Lung microvascular endothelial cell (primary cell): ENCODE results near the gene FAM114A1. TPM values are rescaled to one million over a fixed set of nuclear protein-coding genes. Genes with fewer than 3 reads are reported as not detected.

ENCODE experiments used
- DNase-seq, 2 donors: peaks; one replicate each; pipeline versions ENCODE4 v3.0.0 to v3.0.0-alpha.2; 2010; ENCODE audit warnings: low read depth in 2 of 2
- total RNA-seq: library from RNA; depleted of rRNA; stranded (reverse); fragments of >200 nt; gene quantifications from 2 replicates; pipeline ENCODE4 v1.2.1, GENCODE V29; 2014

FAM114A1 gene
- total RNA-seq, 1 donor from 2014 or later = 70.8 TPM

DNA sequence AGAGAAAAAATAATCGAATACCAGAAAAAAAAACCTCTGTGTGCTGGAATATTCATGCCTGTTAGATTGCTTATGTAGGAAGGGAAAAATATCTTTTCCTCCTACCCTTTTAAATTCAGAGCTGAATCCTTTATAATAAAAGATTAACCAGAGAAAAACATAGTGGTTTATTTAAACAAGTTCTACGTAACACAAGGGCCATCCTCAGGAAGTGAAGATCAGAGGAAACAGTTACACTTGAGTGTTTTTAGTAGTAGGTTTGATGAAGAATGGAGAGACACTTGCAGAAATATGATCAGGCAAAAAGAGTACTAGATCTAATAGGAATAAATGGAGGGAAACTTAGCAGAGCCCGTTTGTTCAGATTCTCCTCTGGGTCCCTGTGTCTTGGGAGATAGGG, 98.3 kb downstream of the FAM114A1 start:
- DNase-seq = peak in 1 of 2 donors; percentile 20

DNA sequence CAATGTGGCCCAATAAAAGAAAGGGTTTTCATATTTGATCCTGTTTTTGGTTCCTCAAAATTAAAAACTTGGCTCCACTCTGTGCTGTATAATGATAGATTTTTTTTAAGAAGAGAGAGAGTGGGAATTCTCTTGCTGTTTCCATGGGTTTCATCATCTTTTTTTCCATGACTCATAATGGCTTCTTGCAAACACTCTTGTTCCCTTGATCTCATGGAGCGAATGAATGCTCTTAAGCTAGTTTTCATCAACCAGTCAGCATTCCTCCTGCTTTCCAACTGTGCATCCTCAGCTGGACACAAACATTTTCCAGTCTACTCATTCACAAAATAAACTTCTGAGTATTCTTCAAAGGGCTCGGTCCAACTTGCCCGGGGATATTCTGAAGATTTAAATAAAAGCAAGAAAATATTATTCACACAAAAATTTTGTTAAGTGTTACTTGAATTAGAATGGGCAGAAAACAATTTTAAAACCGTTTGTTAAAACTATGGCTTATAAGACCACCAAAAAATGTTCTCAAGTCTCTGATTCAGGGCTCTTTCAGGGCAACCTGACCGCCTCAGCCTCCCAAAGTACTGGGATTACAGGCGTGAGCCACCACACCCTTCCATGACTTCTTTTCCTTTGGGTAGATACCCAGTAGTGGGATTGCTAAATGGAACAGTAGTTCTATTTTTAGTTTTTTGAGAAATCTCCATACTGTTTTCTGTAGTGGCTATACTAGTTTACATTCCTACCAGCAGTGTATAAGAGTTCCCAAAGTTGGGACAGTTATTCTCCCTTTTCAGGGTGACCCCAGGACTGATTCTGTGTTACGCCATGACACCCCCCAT, 99.9 kb downstream of the FAM114A1 start:
- DNase-seq = peak; percentile 58 to 69

DNA sequence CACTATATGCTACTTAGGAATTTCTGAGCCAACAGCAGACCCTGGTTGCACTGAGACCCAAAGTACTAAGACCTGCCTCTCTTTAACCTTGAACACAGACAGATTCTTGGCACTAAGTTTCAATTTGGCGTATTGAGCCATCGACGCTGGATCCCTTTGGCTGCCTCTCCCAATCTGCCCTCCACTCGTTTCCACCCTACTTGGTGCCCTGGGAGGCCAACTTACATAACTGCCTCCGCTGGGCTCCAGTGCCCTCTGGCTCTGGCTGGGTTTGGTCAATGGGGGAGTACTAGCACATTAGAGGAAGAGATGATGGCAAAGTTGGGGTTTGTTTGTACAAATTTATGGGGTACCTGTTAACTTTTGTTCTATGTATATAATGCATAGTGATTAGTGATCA, 101.1 kb downstream of the FAM114A1 start:
- DNase-seq = no peak

DNA sequence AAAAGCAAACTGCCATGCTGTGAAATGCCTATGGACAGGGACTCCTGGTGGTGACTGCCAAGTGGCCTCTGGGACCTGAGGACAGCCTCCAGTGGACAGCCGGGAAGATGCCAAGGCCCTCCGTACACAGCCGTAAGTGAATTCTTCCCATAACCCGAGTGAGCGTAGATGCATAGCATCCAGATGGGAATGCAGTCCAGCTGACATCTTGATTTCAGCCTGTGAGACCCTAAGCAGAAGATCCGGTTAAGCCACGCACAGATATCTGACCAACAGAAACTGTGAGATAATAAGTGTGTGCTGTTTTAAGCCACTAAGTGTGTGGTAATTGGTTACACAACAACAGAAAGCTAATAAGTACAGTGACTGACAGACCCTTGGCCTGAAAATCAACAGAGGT, 108.7 kb downstream of the FAM114A1 start:
- DNase-seq = no peak

DNA sequence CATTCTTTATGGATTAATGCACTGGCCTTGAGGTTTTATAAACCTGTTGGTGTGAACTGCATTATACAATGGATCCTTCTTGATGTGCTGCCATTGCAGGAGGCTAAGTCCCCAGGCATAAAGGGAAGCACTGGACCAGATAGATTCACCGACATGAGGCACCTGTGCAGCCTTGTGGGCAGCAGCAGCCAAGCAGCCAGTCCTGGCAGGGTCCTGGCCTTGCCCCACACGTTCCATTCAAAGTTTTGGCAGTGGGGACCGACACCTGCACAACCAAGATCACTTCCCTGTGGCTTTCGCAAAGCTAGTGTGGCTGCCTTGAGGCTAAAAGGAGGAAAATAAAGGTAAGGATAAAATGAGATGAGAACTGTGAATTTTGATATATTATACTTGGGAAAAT, 111.5 kb downstream of the FAM114A1 start:
- DNase-seq = no peak

DNA sequence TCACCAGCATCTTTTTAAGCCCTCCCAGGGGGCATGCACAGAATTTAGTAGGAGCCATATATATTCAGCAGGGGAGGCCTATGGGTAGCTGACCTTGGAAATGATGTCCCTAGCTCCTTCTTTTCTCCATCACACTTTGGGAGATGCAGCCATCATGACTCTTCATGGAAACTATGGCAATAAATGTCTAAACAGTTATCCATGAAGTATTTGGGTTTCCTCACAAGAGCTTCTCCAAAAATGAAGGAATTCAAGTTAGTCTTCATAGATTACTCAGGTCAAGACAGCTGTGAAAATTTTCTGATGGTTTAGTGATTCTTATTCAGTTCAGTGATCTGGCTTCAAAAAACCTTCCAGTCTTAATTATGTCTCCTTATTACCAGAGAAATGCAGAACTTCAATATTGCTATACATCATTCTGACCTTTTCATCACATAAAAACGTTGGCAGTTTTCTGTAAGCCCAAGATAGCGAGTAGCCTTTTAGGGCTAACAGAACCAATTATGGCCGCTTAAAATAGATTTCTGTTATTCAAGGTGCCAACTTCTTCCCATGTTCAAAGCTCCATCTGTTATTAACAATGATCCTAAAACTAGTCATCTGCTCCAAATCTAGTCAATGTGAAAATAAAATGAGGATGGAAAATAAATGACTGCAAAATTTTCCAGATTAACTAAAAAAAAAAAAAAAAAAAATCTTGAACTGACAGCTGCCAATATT, 112.1 kb downstream of the FAM114A1 start:
- no peak for DNase-seq

DNA sequence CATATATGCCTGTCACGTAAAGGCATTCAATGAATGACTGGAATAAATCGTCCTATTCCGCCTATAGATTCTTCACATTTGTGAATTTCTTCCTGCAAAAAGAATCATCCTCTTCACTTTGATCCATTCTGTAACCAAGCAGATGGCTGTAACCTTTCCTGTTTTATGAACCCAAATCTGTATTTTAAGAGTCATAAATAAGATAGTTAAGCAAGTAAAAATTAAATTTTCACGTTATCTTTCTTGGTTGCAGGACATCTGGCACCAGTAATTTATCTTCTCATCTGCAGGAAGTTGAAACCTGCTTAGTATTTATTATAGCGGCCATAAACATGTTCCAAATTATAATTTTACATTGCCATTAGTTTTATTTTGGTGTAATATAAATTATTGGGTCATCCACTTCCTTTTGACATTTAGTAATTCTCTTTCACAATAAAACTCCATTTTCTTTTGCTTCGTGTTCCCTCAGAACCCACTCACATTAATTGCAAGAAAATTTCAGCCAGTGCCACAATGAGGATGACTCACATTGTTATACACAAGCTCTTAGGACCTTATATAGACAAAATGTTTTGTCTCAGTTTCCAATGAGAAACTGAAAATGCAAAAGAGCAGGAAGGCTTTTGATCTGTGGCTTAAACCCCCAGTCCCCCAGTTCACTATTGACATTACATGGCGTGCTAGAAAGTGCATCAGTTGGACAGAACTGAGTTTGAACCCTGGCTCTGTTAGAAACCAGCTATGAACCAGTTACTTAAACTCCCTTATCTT, 113.5 kb downstream of the FAM114A1 start:
- DNase-seq = peak in 1 of 2 donors; percentile 81

DNA sequence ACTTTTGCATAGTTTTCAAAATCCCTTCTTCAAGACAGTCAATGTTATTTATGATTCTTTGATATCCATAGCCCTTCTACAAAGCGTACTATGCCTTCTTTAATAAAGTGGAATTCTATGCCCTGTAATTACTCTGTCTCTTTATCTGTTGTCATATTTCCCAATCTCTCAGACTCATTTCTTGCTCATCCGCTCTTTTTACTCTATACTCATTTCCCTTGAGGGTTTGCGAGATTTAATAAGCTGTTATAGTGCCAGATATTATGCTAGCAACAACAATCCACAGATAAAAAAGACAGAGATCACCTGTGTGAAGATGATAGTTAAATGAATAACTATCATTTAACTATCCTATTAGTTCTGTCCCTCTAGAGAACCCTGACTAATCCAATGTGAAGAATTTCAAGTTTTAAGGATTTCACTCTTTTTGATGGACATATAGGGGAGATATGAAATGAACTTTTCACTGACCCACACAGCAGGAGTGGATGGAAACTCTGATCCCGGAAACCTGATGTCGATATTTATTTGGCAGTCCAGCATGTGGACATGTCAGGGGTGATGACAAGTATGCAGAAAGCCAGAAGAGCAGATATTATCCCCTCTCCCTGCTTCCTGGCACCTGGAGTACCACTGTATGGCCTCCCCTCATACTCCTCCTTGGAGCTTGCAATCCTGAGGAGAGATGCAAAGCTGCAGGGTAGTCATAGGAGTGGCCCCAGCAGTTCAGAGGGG, 114.9 kb downstream of the FAM114A1 start:
- DNase-seq = peak in 1 of 2 donors; percentile 56

DNA sequence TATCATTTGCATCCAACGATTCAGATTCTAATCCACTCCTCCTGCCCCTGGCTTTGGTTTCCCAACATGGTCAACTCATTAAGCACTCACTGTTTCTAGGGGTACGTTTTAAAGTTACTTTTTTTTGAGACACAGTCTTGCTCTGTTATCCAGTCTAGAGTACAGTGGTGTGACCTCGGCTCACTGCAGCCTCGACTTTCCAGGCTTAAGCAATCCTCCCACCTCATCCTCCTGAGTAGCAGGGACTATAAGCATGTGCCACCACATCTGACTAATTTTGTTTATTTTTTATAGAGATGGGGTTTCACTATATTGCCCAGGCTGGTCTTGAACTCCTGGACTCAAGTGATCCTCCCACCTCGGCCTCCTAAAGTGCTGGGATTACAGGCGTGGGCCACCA, 115.7 kb downstream of the FAM114A1 start:
- no peak for DNase-seq

DNA sequence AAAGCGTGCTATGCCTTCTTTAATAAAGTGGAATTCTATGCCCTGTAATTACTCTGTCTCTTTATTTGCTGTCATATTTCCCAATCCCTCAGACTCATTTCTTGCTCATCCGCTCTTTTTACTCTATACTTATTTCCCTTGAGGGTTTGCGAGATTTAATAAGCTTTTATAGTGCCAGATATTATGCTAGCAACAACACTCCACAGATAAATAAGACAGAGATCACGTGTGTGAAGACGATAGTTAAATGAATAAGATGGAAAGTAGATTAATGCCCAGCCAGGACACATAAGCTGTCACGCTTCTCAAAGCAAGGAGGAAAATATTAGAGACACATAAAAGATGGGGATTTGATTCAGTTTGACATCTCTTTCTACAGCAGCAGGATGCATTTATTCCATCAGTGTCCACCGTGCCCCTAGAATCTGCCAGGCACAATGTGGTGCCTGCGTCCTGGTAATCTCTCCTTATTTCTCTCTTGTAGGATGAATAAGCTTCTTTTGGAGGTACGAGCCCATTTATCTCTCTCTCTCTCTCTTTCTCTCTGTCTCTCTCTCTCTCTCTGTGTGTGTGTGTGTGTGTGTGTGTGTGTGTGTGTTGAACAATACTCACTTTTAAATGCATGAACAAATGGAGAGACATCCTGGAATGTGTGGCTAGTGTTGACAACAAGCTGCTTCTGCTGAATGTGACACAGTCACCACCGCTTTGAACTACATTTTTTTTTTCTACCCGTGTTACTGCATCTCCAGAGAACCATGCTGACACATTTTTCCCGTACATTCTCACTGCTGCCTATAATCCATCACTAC, 116.4 kb downstream of the FAM114A1 start:
- peak; percentile 35 to 47 for DNase-seq

DNA sequence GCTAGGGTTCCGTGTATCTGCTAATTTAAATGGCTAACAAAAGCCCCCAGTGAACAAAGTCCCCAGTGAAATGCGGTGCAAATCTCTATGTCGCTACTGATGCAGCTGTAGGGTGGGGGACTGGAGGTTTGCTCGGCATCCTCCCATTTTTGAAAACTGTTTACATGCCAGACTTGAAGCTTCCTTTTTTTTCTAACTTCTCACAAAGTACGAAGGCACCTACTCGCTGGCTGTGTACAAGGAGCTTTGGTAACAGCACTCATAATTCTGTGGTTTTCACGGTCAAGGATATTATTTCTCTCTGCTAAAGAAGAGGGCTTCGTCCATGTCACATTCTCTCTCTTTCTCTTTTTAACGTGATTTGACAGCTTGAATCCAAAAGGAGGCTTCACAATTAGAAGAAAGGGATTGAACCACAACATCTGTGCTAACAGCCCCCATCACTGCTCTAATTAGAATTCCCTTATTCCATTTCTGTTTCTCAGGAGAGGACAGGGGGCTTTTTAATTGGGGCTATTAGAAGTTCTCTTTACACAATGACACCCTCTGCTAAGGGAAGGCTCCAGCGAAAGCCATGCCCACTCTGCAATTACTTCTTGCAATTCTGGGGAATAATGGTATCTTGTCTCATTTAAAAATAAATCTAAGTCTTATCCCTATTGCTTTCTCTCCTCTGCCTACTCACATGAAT, 117.9 kb downstream of the FAM114A1 start:
- DNase-seq = no peak

DNA sequence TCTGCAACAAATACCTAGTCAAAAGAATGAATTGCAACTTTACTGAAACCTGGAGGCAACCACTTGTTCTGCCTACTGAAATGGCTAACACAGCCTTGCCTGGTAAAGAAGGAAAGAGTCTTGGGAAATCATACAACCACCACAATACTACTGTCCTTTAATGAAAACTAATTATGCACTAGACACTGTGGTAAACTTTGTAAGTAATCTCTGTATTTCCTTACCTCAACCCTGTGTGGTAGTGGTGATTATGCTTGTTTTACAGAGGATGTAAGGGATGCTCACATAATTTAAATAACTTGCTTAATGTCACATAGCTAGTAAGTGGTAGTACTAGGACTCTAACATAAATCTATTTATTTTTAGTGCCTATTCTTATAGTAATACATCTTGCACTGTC, 119.9 kb downstream of the FAM114A1 start:
- DNase-seq = no peak

DNA sequence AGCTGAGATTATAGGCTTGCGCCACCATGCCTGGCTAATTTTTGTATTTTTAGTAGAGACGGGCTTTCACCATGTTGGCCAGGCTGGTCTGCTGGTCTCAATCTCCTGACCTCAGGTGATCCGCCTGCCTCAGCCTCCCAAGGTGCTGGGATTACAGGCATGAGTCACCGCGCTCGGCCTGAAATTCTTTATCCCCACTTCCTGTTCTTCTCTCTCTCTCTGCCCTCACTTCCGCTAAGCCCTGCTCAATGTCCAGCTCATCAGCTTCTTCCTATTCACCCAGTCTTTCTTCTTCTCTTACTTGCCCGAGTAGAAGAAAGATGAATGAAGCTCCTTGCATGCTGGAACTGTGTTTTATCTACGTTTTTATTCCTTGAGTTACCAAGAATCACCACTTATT, 120.7 kb downstream of the FAM114A1 start:
- peak in 1 of 2 donors; percentile 50 for DNase-seq

DNA sequence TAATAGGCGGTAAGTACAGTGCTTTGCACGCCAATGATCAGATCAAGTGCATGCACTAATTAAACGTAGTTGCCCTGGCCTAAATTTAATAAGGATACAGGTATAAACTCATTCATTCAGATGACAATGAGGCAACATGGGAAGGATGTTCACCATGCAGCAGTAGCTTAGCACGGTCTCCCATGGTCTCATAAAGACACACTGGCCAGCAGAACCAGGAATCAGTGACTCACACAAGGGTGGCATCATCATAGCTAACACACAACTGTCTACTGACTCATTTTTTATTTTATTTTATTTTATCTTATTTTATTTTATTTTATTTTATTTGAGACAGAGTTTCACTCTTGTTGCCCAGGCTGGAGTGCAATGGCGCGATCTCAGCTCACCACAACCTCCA, 121.9 kb downstream of the FAM114A1 start:
- DNase-seq = peak in 1 of 2 donors; percentile 57

DNA sequence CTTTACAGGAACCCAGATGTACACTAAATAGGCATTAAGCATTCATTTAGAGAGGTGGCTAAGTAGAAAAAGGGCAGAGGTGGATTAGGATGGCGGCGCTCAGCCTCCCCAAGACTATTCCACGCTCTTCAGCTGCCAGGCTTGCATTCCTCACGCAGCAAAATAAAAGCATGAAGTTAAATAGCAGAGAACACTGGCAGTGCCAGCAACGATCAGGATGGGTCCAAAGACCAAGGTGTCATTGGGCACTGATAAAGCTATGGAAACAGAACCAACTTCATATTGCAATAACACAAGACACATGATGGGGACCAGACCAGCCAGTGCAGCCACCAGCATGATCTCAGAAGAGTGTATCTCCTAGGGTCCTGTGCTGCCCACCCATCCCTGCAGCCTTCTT, 122.6 kb downstream of the FAM114A1 start:
- DNase-seq = no peak

DNA sequence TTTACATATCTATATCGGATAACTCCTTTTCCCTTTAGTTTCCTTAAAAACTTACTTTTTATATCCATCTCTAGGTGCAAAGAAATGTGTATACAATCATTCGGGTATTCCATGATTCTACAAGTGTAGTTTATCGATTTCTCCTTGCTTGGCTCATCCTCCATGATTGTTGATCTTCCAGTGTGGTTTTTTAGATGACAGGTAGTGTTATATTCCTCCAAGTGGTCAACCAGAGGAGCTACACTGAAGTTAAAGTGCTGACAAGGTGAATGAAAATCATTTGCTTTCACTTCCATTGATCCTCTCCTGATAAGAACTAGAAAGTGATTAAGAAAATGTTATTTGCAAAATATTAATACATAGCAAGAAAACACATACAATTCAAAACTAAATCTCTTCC, 126.1 kb downstream of the FAM114A1 start:
- DNase-seq = no peak

DNA sequence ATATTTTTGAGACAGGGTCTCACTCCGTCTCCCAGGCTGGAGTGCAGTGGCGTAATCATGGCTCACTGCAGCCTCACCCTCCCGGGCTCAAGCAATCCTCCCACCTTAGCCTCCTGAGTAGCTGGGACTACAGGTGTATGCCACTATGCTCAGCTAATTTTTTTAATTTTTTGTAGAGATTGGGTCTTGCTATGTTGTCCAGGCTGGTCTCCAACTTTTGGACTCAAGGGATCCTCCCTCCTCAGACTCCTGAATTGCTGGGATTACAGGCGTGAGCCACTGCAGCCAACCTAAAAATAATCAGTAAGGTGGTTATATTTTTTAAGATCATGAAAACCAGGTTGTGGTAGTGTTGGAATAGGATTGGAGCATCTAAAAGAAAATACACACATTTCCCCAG, 126.5 kb downstream of the FAM114A1 start:
- no peak for DNase-seq
